ENCODE results near the gene PLA2G15. TPM values are rescaled to one million over a fixed set of nuclear protein-coding genes. Genes with fewer than 3 reads are reported as not detected.

PLA2G15 gene
- total and polyA plus RNA-seq, 2 experiments from 2014 or later = 24.8 to 36.2 TPM

GRCh38 chr16:68236137-68236825 is 8.9 kb upstream of the PLA2G15 start:
- Histone ChIP-seq H3K9me3 (ENCODE audit: low read depth) (no peaks in the 10 kb centered on the region), H3K9ac (no peak overlapping the region), H3K4me2 (ENCODE audit: unreplicated experiment) (peak overlapping the region; percentile 6), H4K20me1 (ENCODE audit: insufficient read depth) (no peaks in the 10 kb centered on the region), H3F3A (ENCODE audit: insufficient read depth) (no peaks in the 10 kb centered on the region), H3K27me3 (replicated peaks; ENCODE audit: insufficient read depth) (no peaks in the 10 kb centered on the region), H3K4me3 (no peak overlapping the region; the same call in 1 of the 2 replicates), H3K36me3 (ENCODE audit: low read depth) (no peaks in the 10 kb centered on the region), H3K79me2 (ENCODE audit: insufficient read depth) (no peaks in the 10 kb centered on the region), H3K27ac (no peak overlapping the region), H3K9me2 (ENCODE audit: insufficient read depth) (no peaks in the 10 kb centered on the region), H2AFZ (peak overlapping the region; percentile 74; the same call in 1 of the 2 replicates), H3K4me1 (ENCODE audit: insufficient read depth) (0 out of 2 replicates have a peak, but pooled peaks cover 5% of the 10 kb centered on the region)
- DNase-seq = peak; percentile 24
- in situ Hi-C loops (cut with MboI) = no loop called here
- no peak for TF ChIP-seq EZH2 (IDR thresholded peaks at IDR 0.05; ENCODE audit: insufficient read depth, poor library complexity, severe bottlenecking)
- no peak for TF ChIP-seq EZH2phosphoT487 (IDR thresholded peaks at IDR 0.05; ENCODE audit: insufficient read depth, low read depth)
- WGBS, 2 experiments (ENCODE audit: low coverage in 1 of 2, low lambda C conversion rate in 2 of 2, missing lambda C conversion rate in 2 of 2) = 29 to 65% methylated on average over 17 to 45 of the region's 45 CpGs

DNA sequence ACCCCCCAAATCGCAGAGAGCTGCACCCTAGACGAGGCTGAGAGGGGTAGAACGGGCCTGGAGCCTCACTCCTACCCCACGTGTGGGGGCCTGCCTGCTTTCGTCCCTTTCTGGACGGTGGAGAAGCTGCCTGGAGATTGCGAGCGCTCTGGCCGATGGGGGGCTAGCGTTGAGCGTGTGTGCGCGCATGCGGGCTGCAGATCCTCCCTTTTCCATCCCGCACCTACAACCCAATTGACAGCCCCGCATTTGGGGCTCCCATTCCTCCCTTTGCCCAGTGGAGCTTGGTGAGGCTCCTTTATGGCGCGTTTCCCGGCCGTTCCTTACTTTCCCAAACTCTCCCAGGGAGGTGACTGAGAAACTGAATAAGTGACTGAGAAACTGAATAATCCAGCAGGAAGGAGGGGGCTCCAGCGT is 8.3 kb upstream of the PLA2G15 start:
- no peaks in the 10 kb centered on the region for H4K20me1 ChIP-seq (ENCODE audit: insufficient read depth)
- 0 out of 2 replicates have a peak, but pooled peaks cover 5% of the 10 kb centered on the region for H3K4me1 ChIP-seq (ENCODE audit: insufficient read depth)
- no peaks in the 10 kb centered on the region for H3K79me2 ChIP-seq (ENCODE audit: insufficient read depth)
- peak overlapping the region; percentile 74 for H2AFZ ChIP-seq
- H3K27ac ChIP-seq = peak overlapping the region; percentile 87
- H3K9me3 ChIP-seq (ENCODE audit: low read depth) = no peaks in the 10 kb centered on the region
- WGBS, 2 experiments (ENCODE audit: low coverage in 1 of 2, low lambda C conversion rate in 2 of 2, missing lambda C conversion rate in 2 of 2) = 38 to 46% methylated on average over 20 to 21 of the region's 21 CpGs
- peak overlapping the region; percentile 62 for H3K4me2 ChIP-seq (ENCODE audit: unreplicated experiment)
- peak overlapping the region; percentile 78 for H3K9ac ChIP-seq
- H3F3A ChIP-seq (ENCODE audit: insufficient read depth) = no peaks in the 10 kb centered on the region
- no peaks in the 10 kb centered on the region for H3K27me3 ChIP-seq (replicated peaks; ENCODE audit: insufficient read depth)
- no peaks in the 10 kb centered on the region for H3K36me3 ChIP-seq (ENCODE audit: low read depth)
- in situ Hi-C loops (cut with MboI) = no loop called here
- DNase-seq = no peak
- H3K4me3 ChIP-seq = peak overlapping the region; percentile 72
- no peaks in the 10 kb centered on the region for H3K9me2 ChIP-seq (ENCODE audit: insufficient read depth)
- TF ChIP-seq EZH2phosphoT487 (IDR thresholded peaks at IDR 0.05; ENCODE audit: insufficient read depth, low read depth) (no peak), EZH2 (IDR thresholded peaks at IDR 0.05; ENCODE audit: insufficient read depth, poor library complexity, severe bottlenecking) (no peak)

DNA sequence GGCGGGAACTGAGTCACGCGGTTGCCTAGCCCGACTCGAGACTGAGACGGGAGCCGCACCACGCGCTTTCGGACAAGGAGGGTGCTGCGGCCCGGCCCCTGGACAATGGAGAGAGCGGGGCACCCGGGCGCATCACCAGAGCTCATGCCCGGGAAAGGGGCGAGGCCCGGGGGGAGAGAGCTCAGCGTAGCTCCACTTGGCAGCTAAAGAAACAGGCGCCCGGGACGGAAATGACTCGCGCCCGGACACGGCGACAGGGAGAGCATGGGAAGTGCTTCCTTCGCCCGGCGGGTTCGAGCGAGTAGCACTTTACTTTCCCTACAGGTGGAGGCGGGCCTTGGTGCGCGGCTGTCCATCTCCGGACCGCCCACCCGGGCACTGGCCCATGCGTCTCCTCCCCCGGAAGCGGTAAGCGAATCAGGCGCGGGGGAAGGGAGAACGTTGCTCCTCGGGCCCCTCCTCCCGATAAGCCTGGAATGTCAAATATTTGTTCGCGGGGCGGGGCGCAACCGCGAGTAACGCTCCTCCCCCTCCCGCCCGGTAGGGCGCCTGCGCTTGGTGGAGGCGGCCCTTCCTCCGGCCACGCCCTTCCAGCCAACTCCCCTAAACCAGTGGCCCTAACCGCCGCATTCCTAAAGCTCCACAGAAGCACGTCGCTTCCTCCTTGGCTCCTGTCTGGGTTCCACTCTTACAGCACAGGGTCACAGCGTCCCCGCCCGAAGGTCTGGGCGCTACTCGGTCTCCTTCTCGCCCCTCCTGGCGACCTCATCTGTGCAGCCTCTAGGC is 7.7 kb upstream of the PLA2G15 start:
- TF ChIP-seq EZH2 (IDR thresholded peaks at IDR 0.05; ENCODE audit: insufficient read depth, poor library complexity, severe bottlenecking) (no peak), EZH2phosphoT487 (IDR thresholded peaks at IDR 0.05; ENCODE audit: insufficient read depth, low read depth) (no peak)
- peak overlapping the region; percentile 87 for H3K27ac ChIP-seq
- no peaks in the 10 kb centered on the region for H3K79me2 ChIP-seq (ENCODE audit: insufficient read depth)
- no peaks in the 10 kb centered on the region for H3F3A ChIP-seq (ENCODE audit: insufficient read depth)
- H3K9ac ChIP-seq = peak overlapping the region; percentile 82
- peak; percentile 99 for DNase-seq
- H3K9me3 ChIP-seq (ENCODE audit: low read depth) = no peaks in the 10 kb centered on the region
- 1 to 2% methylated on average over 58 to 63 of the region's 72 CpGs for WGBS, 2 experiments (ENCODE audit: low coverage in 1 of 2, low lambda C conversion rate in 2 of 2, missing lambda C conversion rate in 2 of 2)
- in situ Hi-C loops (cut with MboI) = no loop called here
- H3K27me3 ChIP-seq (replicated peaks; ENCODE audit: insufficient read depth) = no peaks in the 10 kb centered on the region
- no peaks in the 10 kb centered on the region for H3K9me2 ChIP-seq (ENCODE audit: insufficient read depth)
- no peaks in the 10 kb centered on the region for H3K36me3 ChIP-seq (ENCODE audit: low read depth)
- H4K20me1 ChIP-seq (ENCODE audit: insufficient read depth) = no peaks in the 10 kb centered on the region
- peak overlapping the region; percentile 84 for H3K4me2 ChIP-seq (ENCODE audit: unreplicated experiment)
- H3K4me3 ChIP-seq = peak overlapping the region; percentile 72
- 0 out of 2 replicates have a peak, but pooled peaks cover 5% of the 10 kb centered on the region for H3K4me1 ChIP-seq (ENCODE audit: insufficient read depth)
- peak overlapping the region; percentile 86 for H2AFZ ChIP-seq

GRCh38 chr16:68238029-68238345 is 7.2 kb upstream of the PLA2G15 start:
- Histone ChIP-seq H3K27ac (peak overlapping the region; percentile 87), H4K20me1 (ENCODE audit: insufficient read depth) (no peaks in the 10 kb centered on the region), H3K27me3 (replicated peaks; ENCODE audit: insufficient read depth) (no peaks in the 10 kb centered on the region), H2AFZ (peak overlapping the region; percentile 86), H3K9me2 (ENCODE audit: insufficient read depth) (no peaks in the 10 kb centered on the region), H3K36me3 (ENCODE audit: low read depth) (no peaks in the 10 kb centered on the region), H3K4me2 (ENCODE audit: unreplicated experiment) (peak overlapping the region; percentile 84), H3K79me2 (ENCODE audit: insufficient read depth) (no peaks in the 10 kb centered on the region), H3K4me1 (ENCODE audit: insufficient read depth) (0 out of 2 replicates have a peak, but pooled peaks cover 5% of the 10 kb centered on the region), H3F3A (ENCODE audit: insufficient read depth) (no peaks in the 10 kb centered on the region), H3K9me3 (ENCODE audit: low read depth) (no peaks in the 10 kb centered on the region), H3K9ac (peak overlapping the region; percentile 82), H3K4me3 (peak overlapping the region; percentile 72)
- no peak for DNase-seq
- in situ Hi-C loops (cut with MboI) = no loop called here
- no peak for TF ChIP-seq EZH2phosphoT487 (IDR thresholded peaks at IDR 0.05; ENCODE audit: insufficient read depth, low read depth)
- no peak for TF ChIP-seq EZH2 (IDR thresholded peaks at IDR 0.05; ENCODE audit: insufficient read depth, poor library complexity, severe bottlenecking)
- WGBS, 2 experiments (ENCODE audit: low coverage in 1 of 2, low lambda C conversion rate in 2 of 2, missing lambda C conversion rate in 2 of 2) = 23 to 25% methylated on average over 20 of the region's 20 CpGs

Measured in GM23248 (cell line).